HG02885 (cell line): Measurements from ENCODE around the gene ZMYM3.
"Not testable (repeated sequence)": the region's sequence is repeated elsewhere in the genome, so short reads cannot be mapped to it uniquely, and the experiment has no call there.

Source experiments
- ATAC-seq: cut with Tn5 transposase; IDR thresholded peaks from one replicate; pipeline ENCODE4 v1.9.1; 2021; ENCODE audit warnings: mild to moderate bottlenecking; ENCODE audit not compliant: unreplicated experiment, poor library complexity

The ZMYM3 gene

GRCh38 chrX:71254092-71254963, at the start of gene ZMYM3:
Gene ZMYM3, minus strand, starts transcription at chrX:71254140. Its CDS starts 885 bp downstream, at chrX:71253255.
- ATAC-seq: peak; percentile 86

GRCh38 chrX:71302461-71303213, 48.7 kb upstream of the ZMYM3 start:
- no peak for ATAC-seq

GRCh38 chrX:71301195-71301924, 47.4 kb upstream of the ZMYM3 start, which contains the start of gene ITGB1BP2:
Gene ITGB1BP2, plus strand, starts transcription at chrX:71301750. Its CDS starts 57 bp downstream, at chrX:71301807.
- ATAC-seq: no peak

GRCh38 chrX:71300495-71300894, 46.6 kb upstream of the ZMYM3 start:
- not testable (repeated sequence) for ATAC-seq

- ATAC-seq: not testable (repeated sequence)
Measured at GRCh38 chrX:71300064-71300463, 46.1 kb upstream of the ZMYM3 start.

- ATAC-seq: no peak
Measured at GRCh38 chrX:71298119-71298518, 44.2 kb upstream of the ZMYM3 start.

GRCh38 chrX:71296806-71297205, 42.9 kb upstream of the ZMYM3 start:
- no peak for ATAC-seq

GRCh38 chrX:71292669-71293365, 38.9 kb upstream of the ZMYM3 start:
- ATAC-seq: no peak

- ATAC-seq: no peak
Measured at GRCh38 chrX:71291381-71291780, 37.4 kb upstream of the ZMYM3 start.

- no peak for ATAC-seq
Measured at GRCh38 chrX:71285929-71286328, 32.0 kb upstream of the ZMYM3 start.

- ATAC-seq: peak; percentile 93
Measured at GRCh38 chrX:71283403-71284143, 29.6 kb upstream of the ZMYM3 start, which contains the start of gene NONO. Gene NONO, plus strand, starts transcription at chrX:71283635. Its CDS starts 7,003 bp downstream, at chrX:71290638.

GRCh38 chrX:71282514-71283402, 28.8 kb upstream of the ZMYM3 start:
- peak; percentile 37 for ATAC-seq

GRCh38 chrX:71281300-71281699, 27.4 kb upstream of the ZMYM3 start:
- not testable (repeated sequence) for ATAC-seq

GRCh38 chrX:71272313-71272712, 18.4 kb upstream of the ZMYM3 start:
- not testable (repeated sequence) for ATAC-seq

- no peak for ATAC-seq
Measured at GRCh38 chrX:71269801-71270395, 16.0 kb upstream of the ZMYM3 start.

GRCh38 chrX:71268624-71269023, 14.7 kb upstream of the ZMYM3 start:
- ATAC-seq: not testable (repeated sequence)

- ATAC-seq: no peak
Measured at GRCh38 chrX:71256856-71257255, 2.9 kb upstream of the ZMYM3 start.

DNA sequence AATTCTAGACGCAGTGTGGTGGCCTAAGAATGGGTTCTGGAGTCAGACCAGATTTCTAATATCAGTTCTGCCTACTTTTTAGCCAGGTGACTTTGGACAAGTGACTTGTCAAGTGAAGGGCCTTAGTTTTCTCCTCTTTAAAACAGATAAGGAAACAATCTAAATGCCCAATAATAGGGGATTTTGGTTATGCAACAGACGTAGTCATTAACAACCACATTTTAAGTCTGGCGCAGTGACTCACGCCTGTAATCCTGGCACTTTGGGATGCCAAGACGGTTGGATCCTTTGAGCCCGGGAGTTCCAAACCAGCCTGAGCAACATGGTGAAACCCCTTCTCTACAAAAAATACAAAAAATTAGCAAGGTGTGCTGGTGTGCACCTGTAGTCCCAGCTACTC, 2.1 kb upstream of the ZMYM3 start:
- ATAC-seq: no peak
